Measurements from ENCODE around the gene HEG1.

HEG1 gene

DNA sequence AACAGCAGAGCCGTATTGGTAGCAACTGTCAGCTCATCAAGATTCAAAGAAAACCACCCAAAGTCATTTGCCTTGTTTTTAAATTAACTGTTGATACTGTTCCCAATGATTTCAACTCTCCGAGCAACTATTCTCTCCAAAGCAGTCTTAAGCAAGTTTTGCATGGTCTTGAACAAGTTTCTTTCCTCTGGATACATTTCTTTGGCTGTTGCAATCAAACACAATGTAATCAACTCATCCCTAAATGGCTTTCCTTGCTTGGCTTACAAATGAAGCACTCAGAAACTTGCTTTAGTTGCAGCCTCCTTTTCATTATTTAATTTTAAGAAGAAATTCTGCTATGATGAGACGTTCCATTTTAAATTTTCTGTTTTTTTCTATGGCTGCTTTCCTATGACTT, 105.8 kb downstream of the HEG1 start:
- no peak for ATAC-seq
- TF ChIP-seq, protein P1, sequence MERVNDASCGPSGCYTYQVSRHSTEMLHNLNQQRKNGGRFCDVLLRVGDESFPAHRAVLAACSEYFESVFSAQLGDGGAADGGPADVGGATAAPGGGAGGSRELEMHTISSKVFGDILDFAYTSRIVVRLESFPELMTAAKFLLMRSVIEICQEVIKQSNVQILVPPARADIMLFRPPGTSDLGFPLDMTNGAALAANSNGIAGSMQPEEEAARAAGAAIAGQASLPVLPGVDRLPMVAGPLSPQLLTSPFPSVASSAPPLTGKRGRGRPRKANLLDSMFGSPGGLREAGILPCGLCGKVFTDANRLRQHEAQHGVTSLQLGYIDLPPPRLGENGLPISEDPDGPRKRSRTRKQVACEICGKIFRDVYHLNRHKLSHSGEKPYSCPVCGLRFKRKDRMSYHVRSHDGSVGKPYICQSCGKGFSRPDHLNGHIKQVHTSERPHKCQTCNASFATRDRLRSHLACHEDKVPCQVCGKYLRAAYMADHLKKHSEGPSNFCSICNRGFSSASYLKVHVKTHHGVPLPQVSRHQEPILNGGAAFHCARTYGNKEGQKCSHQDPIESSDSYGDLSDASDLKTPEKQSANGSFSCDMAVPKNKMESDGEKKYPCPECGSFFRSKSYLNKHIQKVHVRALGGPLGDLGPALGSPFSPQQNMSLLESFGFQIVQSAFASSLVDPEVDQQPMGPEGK (CRISPR knock-in tag; IDR thresholded peaks at IDR 0.05; ENCODE audit: borderline replicate concordance), result no peak
- TF ChIP-seq OSR1 (CRISPR knock-in tag; IDR thresholded peaks at IDR 0.05), result no peak
- TF ChIP-seq CSDC2 (CRISPR knock-in tag; IDR thresholded peaks at IDR 0.05), result no peak
- TF ChIP-seq TOX (CRISPR knock-in tag; IDR thresholded peaks at IDR 0.05; ENCODE audit: borderline replicate concordance), result no peak

DNA sequence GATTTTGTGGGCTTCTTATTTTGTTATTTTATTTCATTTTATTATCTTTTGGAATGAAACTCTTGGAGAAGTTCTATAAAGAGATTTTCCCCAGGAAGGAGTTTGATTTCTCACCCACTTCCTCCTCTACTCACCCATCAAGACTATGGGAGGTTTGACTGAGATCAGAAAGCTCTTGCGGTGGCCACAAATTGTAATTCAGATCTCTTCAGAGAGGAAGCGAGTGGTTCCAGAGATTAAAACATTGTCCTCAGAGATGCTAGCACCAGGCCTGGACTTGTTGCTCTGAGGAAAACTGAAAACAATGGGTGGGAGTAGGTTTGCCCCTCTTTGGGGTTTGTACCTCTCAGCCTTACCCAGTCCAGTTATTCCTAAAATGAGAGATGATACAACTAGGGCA, 113.2 kb downstream of the HEG1 start:
- no peak for ATAC-seq
- no peak for TF ChIP-seq GLIS3 (CRISPR knock-in tag; IDR thresholded peaks at IDR 0.05)
- no peak for TF ChIP-seq CSDC2 (CRISPR knock-in tag; IDR thresholded peaks at IDR 0.05)

DNA sequence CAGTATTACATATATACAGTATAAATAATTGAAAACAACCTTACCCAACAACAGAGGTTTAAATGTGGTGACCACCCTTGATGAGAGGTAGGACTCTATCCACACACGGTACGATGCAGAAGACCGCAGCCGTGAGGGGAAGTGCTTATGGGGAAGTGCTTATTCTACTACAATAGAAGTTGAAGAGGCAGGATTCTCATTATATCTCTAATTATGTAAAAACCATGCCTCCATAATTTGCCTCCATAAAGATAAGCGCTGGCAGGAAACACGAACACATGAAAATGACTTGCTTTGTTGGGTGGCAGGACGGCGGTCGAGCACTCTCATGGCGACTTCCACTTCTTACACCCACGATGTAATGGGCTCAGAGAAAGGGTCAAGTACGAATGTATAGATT, 114.0 kb downstream of the HEG1 start:
- ATAC-seq, result no peak
- TF ChIP-seq, protein P1 (CRISPR knock-in tag; IDR thresholded peaks at IDR 0.05; ENCODE audit: borderline replicate concordance), result no peak
- TF ChIP-seq ISL1 (CRISPR knock-in tag; IDR thresholded peaks at IDR 0.05) (no peak), ESRRG (CRISPR knock-in tag; IDR thresholded peaks at IDR 0.05) (no peak), ARNTL (CRISPR knock-in tag; IDR thresholded peaks at IDR 0.05; ENCODE audit: borderline replicate concordance, low read depth) (no peak), OSR1 (CRISPR knock-in tag; IDR thresholded peaks at IDR 0.05) (no peak), ZC3H10 (CRISPR knock-in tag; IDR thresholded peaks at IDR 0.05) (no peak), PPARA (CRISPR knock-in tag; IDR thresholded peaks at IDR 0.05; ENCODE audit: borderline replicate concordance) (no peak), ZNF70 (CRISPR knock-in tag; IDR thresholded peaks at IDR 0.05) (no peak)

DNA sequence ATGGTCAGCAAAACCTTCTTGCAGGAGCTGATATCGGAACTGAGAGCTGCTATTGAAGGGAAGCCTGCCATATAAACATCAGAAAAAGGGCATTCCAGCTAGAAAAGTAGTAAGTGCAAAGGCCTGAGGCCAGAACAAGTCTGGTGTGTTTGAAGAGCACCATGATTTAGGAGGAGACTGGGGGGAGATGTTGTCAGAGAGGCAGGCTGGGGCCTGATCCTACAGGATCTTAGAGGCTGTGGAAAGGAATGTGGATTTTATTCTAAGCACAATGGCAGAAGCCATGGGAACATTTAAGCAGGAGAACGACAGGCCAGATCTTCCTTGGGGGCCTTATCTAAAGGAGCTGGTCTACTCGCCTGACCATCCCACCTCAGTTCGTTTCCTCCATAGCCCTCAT, 116.1 kb downstream of the HEG1 start:
- ATAC-seq, result no peak
- TF ChIP-seq, protein P2, sequence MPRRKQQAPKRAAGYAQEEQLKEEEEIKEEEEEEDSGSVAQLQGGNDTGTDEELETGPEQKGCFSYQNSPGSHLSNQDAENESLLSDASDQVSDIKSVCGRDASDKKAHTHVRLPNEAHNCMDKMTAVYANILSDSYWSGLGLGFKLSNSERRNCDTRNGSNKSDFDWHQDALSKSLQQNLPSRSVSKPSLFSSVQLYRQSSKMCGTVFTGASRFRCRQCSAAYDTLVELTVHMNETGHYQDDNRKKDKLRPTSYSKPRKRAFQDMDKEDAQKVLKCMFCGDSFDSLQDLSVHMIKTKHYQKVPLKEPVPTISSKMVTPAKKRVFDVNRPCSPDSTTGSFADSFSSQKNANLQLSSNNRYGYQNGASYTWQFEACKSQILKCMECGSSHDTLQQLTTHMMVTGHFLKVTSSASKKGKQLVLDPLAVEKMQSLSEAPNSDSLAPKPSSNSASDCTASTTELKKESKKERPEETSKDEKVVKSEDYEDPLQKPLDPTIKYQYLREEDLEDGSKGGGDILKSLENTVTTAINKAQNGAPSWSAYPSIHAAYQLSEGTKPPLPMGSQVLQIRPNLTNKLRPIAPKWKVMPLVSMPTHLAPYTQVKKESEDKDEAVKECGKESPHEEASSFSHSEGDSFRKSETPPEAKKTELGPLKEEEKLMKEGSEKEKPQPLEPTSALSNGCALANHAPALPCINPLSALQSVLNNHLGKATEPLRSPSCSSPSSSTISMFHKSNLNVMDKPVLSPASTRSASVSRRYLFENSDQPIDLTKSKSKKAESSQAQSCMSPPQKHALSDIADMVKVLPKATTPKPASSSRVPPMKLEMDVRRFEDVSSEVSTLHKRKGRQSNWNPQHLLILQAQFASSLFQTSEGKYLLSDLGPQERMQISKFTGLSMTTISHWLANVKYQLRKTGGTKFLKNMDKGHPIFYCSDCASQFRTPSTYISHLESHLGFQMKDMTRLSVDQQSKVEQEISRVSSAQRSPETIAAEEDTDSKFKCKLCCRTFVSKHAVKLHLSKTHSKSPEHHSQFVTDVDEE (CRISPR knock-in tag; IDR thresholded peaks at IDR 0.05), result no peak
- TF ChIP-seq, protein P3, sequence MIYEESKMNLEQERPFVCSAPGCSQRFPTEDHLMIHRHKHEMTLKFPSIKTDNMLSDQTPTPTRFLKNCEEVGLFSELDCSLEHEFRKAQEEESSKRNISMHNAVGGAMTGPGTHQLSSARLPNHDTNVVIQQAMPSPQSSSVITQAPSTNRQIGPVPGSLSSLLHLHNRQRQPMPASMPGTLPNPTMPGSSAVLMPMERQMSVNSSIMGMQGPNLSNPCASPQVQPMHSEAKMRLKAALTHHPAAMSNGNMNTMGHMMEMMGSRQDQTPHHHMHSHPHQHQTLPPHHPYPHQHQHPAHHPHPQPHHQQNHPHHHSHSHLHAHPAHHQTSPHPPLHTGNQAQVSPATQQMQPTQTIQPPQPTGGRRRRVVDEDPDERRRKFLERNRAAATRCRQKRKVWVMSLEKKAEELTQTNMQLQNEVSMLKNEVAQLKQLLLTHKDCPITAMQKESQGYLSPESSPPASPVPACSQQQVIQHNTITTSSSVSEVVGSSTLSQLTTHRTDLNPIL (CRISPR knock-in tag; IDR thresholded peaks at IDR 0.05; ENCODE audit: low read depth), result no peak
- TF ChIP-seq ZFP30 (CRISPR knock-in tag; IDR thresholded peaks at IDR 0.05) (no peak), ZC3H10 (CRISPR knock-in tag; IDR thresholded peaks at IDR 0.05) (no peak), ZFP3 (CRISPR knock-in tag; IDR thresholded peaks at IDR 0.05) (no peak), OSR1 (CRISPR knock-in tag; IDR thresholded peaks at IDR 0.05) (no peak), BACH2 (CRISPR knock-in tag; IDR thresholded peaks at IDR 0.05; ENCODE audit: borderline replicate concordance) (no peak), TOX (CRISPR knock-in tag; IDR thresholded peaks at IDR 0.05; ENCODE audit: borderline replicate concordance) (no peak)

DNA sequence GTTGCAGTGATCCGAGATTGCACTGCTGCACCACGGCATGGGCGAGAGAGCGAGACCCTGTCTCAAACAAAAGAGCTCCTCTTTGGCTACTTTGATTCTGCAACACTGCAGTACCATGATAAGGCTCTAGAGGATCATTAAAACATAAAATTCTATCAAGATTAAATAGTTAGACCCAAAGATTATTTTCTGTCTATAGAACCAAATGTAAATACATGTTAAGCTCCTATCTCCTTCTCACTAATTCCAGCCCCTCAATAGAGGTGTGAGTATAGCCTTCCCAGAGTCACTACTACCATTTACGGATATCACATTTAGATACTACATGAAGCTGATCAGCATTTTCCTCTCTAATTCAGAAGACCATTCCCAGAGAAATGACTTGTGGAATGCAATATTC, 116.9 kb downstream of the HEG1 start:
- no peak for ATAC-seq
- no peak for TF ChIP-seq RARB (CRISPR knock-in tag; IDR thresholded peaks at IDR 0.05)
- no peak for TF ChIP-seq ZFP3 (CRISPR knock-in tag; IDR thresholded peaks at IDR 0.05)
- TF ChIP-seq ZNF70 (CRISPR knock-in tag; IDR thresholded peaks at IDR 0.05), result no peak
- TF ChIP-seq SNAI2 (CRISPR knock-in tag; IDR thresholded peaks at IDR 0.05), result no peak
- no peak for TF ChIP-seq OSR1 (CRISPR knock-in tag; IDR thresholded peaks at IDR 0.05)
- TF ChIP-seq ARNTL (CRISPR knock-in tag; IDR thresholded peaks at IDR 0.05; ENCODE audit: borderline replicate concordance, low read depth), result no peak
- no peak for TF ChIP-seq ISL1 (CRISPR knock-in tag; IDR thresholded peaks at IDR 0.05)
- no peak for TF ChIP-seq CSDC2 (CRISPR knock-in tag; IDR thresholded peaks at IDR 0.05)
- TF ChIP-seq TOX (CRISPR knock-in tag; IDR thresholded peaks at IDR 0.05; ENCODE audit: borderline replicate concordance), result no peak
- TF ChIP-seq, protein P2 (CRISPR knock-in tag; IDR thresholded peaks at IDR 0.05), result no peak
- TF ChIP-seq TCF4 (CRISPR knock-in tag; IDR thresholded peaks at IDR 0.05; ENCODE audit: borderline replicate concordance), result no peak
- TF ChIP-seq, protein P1 (CRISPR knock-in tag; IDR thresholded peaks at IDR 0.05; ENCODE audit: borderline replicate concordance), result no peak
- TF ChIP-seq PPARA (CRISPR knock-in tag; IDR thresholded peaks at IDR 0.05; ENCODE audit: borderline replicate concordance), result no peak
- no peak for TF ChIP-seq ZNF8 (CRISPR knock-in tag; IDR thresholded peaks at IDR 0.05)

All from SK-N-SH treated with all-trans-retinoic acid at 6 μM for 48 hours (cell line).